Fibroblast of mammary gland (primary cell): ENCODE results near the gene FCER2.
A peak's percentile ranks its signal among the peaks of the same experiment; 100 is the strongest.

Experiments
- DNase-seq: peaks from one replicate; pipeline ENCODE4 v3.0.0-alpha.2; 2010; ENCODE audit warnings: low read depth
- H3K4me3 ChIP-seq: 2 replicates; pipeline ENCODE4 v1.5.1; 2011; ENCODE audit warnings: low read depth, mild to moderate bottlenecking, low read length, moderate library complexity; ENCODE audit not compliant: control insufficient read depth
- TF ChIP-seq, protein P1 (sequence below): conservative IDR thresholded peaks from 2 replicates; pipeline ENCODE4 v1.5.1; 2011; ENCODE audit warnings: low read depth, low read length, inconsistent platforms; ENCODE audit not compliant: control insufficient read depth, insufficient read depth

Gene FCER2

DNA sequence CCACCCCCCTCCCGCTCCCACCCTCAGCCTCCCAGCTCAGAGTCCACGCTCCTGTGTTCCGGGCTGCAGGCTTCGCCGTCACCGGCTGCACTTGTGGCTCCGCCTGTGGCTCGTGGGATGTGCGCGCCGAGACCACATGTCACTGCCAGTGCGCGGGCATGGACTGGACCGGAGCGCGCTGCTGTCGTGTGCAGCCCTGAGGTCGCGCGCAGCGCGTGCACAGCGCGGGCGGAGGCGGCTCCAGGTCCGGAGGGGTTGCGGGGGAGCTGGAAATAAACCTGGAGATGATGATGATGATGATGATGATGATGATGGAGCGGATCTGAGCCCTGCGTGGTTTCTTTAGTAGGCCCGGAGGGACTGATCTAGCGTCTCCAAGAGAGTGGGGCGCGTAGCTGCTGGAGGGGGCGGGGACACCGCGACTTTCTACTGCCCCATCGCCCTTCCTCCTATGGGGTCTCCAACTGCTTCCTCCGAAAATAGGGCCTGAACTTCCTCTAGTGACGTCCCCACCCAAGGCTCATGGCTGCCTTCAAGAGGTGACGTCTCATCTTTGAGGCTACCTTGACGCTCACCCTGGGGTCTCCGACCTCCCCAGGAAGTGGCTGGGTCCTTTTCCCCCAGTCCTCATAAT lies 31.7 kb downstream of the FCER2 start:
- H3K4me3 ChIP-seq: no peak overlapping the region
- DNase-seq: no peak
- TF ChIP-seq, protein P1, sequence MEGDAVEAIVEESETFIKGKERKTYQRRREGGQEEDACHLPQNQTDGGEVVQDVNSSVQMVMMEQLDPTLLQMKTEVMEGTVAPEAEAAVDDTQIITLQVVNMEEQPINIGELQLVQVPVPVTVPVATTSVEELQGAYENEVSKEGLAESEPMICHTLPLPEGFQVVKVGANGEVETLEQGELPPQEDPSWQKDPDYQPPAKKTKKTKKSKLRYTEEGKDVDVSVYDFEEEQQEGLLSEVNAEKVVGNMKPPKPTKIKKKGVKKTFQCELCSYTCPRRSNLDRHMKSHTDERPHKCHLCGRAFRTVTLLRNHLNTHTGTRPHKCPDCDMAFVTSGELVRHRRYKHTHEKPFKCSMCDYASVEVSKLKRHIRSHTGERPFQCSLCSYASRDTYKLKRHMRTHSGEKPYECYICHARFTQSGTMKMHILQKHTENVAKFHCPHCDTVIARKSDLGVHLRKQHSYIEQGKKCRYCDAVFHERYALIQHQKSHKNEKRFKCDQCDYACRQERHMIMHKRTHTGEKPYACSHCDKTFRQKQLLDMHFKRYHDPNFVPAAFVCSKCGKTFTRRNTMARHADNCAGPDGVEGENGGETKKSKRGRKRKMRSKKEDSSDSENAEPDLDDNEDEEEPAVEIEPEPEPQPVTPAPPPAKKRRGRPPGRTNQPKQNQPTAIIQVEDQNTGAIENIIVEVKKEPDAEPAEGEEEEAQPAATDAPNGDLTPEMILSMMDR: no peak

DNA sequence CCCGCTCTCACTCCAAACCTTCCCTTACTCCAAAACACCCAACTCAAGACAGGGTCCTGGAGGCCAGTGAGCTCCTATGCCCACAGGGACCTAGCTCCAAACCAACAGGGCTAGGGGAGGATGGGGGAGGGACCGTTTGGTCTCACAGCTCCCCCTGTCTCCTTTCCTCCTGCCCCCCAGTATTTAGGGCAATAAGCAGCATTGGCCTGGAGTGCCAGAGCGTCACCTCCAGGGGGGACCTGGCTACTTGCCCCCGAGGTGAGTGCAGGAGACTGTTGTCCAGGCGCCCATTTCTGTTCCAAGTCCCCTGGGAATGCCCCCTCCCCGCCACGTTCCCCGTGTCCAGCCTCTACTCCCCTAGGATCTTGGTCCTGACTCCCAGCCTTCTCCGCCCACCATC lies 32.3 kb downstream of the FCER2 start:
- no peak overlapping the region for H3K4me3 ChIP-seq
- TF ChIP-seq, protein P1: no peak
- DNase-seq: no peak

DNA sequence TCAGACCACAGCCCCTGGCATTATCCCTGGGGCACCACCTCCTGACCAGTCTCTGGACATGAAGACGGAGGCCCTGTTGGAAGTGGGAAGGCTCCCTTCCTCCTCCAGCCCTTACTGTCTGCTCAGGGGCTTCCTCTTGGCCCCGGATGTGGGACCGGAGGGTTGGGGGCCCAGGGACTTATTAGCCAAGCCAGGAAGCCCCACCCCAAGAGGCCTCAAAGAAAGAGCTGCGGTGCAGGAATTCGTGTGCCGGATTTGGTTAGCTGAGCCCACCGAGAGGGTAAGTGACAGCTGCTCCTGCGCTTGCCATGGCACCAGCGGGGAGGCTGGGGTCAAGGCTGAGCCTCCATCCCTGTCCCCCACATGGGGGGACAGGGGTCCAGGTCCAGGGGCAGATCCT lies 33.1 kb downstream of the FCER2 start, which contains the start of gene RETN:
Gene RETN (plus strand): TSS at position 208 of the 400 bp plus-strand sequence. CDS start 278 bp downstream, outside the sequence.
- no peak within 1 kb of the TSS for H3K4me3 ChIP-seq
- TF ChIP-seq, protein P1: no peak
- no peak for DNase-seq

DNA sequence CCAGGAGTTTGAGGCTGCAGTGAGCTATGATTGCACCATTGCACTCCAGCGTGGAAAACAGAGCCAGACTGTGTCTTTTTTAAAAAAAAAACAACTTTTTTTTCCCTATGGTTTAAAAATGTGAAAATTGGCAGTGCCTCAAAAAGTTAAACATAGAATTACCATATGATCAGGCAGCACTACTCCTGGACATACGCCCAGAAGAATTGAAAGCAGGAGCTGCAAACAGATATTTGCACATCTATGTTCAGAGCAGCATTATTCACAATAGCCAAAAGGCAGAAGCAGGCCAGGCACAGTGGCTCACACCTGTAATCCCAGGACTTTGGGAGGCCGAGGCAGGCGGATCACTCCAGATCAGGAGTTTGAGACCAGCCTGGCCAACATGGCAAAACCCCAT lies 36.9 kb downstream of the FCER2 start:
- peak; percentile 59 for DNase-seq
- TF ChIP-seq, protein P1: no peak
- no peak overlapping the region for H3K4me3 ChIP-seq

DNA sequence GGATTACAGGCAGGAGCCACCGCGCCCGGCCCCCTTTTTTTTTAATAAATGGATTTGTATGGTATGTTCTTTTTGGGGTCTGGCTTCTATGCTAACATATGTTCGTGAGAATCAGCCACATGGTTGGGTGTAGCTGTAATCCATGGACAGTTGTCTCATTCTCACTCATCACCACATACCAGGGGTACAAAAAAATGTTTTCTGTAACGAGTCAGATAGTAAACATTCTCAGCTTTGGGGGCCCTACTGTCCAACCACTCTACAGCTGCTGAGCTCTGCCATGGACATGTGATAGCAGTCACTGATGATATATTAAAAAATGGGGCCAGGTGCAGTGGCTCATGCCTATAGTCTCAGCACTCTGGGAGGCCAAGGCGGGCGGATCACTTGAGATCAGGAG lies 38.2 kb downstream of the FCER2 start:
- DNase-seq: no peak
- no peak overlapping the region for H3K4me3 ChIP-seq
- TF ChIP-seq, protein P1: no peak

DNA sequence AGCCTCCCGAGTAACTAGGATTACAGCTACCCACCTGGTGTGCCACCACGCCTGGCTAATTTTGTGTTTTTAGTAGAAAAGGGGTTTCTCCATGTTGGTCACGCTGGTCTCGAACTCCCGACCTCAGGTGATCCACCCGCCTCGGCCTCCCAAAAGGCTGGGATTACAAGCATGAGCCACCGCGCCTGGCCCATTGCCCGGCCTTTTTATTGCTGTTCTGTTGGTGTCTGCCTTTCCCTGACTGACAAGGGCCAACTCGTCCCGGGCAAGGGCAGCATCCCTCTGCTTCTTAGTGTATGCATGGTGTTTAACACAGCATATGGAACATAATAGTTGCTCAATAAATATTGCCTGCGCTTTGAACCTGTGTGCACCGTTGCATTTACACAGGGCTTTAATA lies 39.3 kb downstream of the FCER2 start:
- TF ChIP-seq, protein P1: no peak
- H3K4me3 ChIP-seq: no peak overlapping the region
- DNase-seq: no peak
